Subcutaneous adipose tissue (tissue), 4 donors: ENCODE data around the gene CCDC187. TPM values are rescaled to one million over a fixed set of nuclear protein-coding genes. Genes with fewer than 3 reads are reported as not detected.

Experiments
- CTCF ChIP-seq: fragments of 450-650 bp; IDR thresholded peaks from one replicate; pipeline ENCODE4 v1.5.1; 2016; ENCODE audit warnings: low read depth, mild to moderate bottlenecking, control low read depth, antibody characterized with exemption, moderate library complexity
- total RNA-seq, 4 donors: library from RNA; depleted of rRNA; stranded (reverse); fragments of >200 nt; gene quantifications; one replicate each; pipeline ENCODE4 v1.1.0, GENCODE V29; 2016

The CCDC187 gene
- total RNA-seq, 4 donors from 2014 or later, result not detected

GRCh38 chr9:136300866-136301265 lies 3.0 kb downstream of the CCDC187 start:
- TF ChIP-seq CTCF, result no peak

DNA sequence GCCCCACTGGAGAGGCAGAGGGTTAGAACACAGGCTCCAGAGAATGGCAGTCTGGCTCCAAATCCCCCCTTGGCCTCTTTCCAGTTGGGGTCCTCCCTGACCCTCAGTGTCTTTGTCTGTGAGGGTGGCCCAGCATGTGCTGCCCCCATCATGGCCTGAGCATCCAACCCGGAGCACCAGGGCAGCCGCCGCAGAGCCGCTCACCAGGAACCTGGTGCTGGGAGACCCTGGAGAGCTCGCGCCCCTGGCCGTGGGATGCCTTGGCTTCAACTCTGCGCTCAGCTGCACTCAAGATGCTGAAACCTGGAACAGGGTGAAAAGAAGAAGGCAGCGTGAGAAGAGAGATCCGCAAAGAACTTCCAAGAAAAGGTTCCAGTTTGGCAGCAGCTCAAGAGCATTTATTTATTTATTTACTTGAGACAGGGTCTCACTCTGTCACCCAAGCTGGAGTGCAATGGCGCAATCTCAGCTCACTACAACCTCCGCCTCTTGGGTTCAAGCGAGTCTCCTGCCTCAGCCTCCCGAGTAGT lies 3.8 kb downstream of the CCDC187 start:
- TF ChIP-seq CTCF, result no peak

GRCh38 chr9:136299541-136299940 lies 4.4 kb downstream of the CCDC187 start:
- TF ChIP-seq CTCF, result no peak

DNA sequence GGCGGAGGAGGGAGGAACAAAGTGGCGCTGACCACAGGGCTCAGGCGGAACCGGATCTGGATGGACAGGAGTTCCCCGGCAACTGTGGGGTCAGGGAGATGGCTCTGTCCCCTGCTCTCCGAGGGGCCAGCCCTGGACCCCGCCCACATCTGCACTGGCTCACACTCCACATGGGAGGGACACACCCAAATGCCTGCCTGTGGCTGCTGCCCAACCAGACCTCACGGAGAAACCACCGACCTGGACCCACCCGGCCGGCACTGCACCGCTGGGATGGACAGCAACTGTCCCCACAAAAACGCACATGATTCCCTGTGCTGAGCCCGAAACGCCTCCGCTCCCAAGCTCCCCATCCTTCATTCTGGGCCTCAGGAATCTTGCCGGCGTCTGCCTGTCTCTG lies 4.8 kb downstream of the CCDC187 start:
- TF ChIP-seq CTCF, result no peak

- no peak for TF ChIP-seq CTCF
Measured at GRCh38 chr9:136297766-136298735, 5.8 kb downstream of the CCDC187 start.

- TF ChIP-seq CTCF, result no peak
Measured at GRCh38 chr9:136297016-136297691, 6.7 kb downstream of the CCDC187 start.

- TF ChIP-seq CTCF, result no peak
Measured at GRCh38 chr9:136296434-136297015, 7.4 kb downstream of the CCDC187 start.
